Measurements from ENCODE around the gene ZNF548.
"Not testable (repeated sequence)": the region's sequence is repeated elsewhere in the genome, so short reads cannot be mapped to it uniquely, and the experiment has no call there.

The ZNF548 gene

DNA sequence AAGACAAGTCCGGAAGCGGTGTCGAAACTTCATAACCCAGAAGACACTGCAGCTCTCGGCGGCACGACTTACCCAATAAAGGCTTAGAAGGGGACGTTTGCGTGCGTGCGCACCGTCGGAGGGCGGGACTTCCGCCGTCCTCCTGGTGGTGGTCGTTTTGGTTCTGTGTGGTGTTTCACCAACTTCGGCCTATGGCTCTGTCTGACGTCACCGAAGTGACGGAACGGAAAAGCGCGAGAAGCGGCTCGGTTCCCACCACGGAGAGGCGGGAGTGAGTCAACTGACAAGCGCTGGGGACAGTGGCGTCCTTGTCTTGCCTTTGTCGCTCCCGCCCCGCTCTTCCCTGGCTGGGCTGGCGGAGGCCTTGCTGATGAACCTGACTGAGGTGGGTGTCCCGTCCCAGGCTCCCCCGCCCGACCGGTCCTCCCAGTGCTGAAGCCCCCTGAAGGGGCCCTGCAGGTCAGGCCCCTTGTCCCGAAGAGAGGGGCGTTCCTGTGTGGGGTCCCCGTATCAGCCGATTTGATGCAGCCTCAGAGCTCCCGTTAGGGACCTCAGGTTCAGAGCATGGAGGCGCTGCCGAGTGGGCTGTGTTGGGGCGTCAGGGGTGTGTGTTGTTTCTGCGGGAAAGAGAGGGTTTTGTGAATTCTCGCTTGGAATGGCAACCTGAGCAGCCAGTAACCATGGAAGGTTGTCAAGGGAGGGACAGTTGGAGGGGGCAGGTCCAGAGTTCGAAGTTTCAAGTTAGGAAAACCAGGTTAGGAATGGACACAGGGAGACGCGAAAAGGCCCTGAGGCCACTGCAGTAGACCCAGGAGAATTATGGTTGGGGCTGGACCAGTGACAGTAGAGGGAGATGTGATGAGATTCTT is at the start of gene ZNF548:
Gene ZNF548 (plus strand): TSS at position 125 of the 869 bp plus-strand sequence. CDS start 246 bp downstream, at position 371.
- DNase-seq = peak; percentile 99

DNA sequence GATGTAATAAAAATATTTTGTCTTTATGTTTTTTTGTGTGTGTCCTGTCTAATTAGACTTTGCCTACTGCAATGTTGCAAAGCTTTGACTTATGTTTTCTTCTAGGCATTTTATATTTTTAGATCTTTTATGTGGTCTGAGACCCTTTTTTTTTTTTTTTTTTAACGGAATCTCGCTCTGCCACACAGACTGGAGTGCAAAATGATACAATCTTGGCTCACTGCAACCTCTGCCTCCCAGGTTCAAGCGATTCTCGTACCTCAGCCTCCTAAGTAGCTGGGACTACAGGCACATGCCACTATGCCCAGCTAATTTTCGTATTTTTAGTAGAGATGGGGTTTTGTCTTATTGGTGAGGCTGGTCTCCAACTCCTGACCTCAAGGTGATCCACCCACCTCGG is 47.1 kb upstream of the ZNF548 start:
- DNase-seq = no peak

DNA sequence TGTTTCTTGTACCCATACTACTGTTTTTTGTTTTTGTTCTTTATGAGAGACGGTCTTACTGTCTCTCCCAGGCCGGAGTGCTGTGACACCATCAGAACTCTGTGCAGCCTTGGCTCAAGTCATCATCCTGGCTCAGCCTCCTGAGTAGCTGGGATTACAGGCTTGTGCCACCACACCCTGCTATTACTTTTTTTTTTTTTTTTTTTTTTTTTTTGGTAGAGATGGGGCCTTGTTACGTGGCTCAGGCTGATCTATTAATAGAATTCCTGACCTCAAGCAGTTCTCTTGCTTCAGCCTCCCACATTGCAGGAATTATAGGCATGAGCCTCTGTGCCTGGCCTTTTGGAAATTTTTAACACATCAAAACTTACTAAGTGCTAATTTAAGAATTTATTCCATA is 41.5 kb upstream of the ZNF548 start:
- peak; percentile 55 for DNase-seq

DNA sequence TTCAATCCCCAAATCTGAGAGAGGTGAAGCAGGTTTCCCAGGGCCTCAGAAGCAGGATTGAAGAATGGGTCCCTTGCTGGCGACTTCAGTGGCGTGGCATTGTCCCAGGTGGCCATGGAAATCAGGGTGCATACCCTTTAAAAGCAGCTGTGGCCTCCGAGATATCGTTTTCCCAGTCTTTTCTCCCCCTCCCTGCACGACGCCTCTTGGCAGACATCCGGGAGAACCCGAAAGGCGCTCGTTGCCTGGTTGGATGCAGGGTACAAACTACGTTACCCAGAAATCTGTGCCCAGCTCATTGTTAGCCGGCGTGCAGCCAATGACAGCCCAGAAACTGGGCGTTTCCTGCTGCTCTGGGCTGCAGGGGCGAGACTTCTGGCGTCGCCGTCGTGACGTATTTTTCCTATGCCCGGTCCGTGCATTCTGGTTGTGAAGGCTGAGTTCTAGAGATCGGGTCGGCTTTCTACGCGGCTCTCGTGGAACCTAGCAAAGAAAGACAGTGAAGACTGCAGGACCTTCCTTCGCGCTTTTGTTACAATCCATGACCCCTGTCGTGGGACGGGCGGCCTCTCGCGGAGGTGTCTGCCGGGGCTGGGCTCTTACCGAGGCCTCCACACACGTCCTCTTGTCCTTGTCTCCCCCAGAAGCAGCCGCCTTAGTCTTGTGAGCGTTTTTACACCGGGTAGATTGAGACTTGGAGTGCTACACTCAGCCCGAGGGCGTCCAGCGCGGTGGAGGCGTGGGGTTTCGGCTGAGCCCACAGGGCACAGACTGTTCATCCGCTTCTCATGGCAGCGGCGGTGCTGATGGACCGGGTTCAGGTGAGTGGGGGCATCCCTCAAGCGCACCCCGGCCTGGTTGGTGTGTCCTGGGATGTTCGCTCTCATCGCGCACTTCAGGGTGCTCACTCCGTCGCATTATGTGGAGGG is 38.5 kb upstream of the ZNF548 start, which contains the start of gene ZNF304:
Gene ZNF304 (plus strand): TSS at position 395 of the 929 bp plus-strand sequence. CDS start 394 bp downstream, at position 789.
- DNase-seq = peak; percentile 95

DNA sequence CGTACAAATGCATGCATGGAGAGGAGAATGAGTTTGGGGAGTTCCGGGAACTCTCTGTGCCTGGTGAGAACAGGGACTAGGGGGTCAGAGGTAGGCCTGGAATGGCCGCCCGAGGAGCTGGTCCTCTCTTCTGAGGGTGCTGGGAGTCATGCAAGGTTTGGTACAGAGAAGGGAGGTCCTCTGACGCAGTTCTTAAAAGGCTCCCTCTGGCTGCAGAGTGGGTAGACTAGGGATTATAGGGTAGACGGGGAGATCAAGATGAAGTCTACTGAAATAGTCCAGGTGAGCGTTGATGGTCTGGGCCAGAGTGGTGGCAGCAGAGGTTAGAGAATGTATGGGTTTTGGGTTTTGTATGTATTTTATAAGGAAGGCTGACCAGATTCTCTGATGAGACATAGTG is 37.8 kb upstream of the ZNF548 start:
- no peak for DNase-seq

DNA sequence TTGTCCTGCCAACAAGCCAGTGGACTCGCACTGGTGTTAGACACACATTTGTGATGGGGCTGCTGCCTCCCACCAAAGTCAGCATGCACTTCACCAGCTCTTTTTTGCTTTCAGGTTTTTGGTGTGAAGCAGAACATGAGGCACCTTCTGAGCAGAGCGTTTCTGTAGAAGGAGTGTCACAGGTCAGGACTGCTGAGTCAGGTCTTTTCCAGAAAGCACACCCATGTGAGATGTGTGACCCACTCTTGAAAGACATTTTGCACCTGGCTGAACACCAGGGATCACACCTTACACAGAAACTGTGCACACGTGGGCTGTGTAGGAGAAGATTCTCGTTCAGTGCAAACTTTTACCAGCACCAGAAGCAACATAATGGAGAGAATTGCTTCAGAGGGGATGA is 33.7 kb upstream of the ZNF548 start:
- DNase-seq = no peak

- DNase-seq = no peak
Observed at GRCh38 chr19:57357406-57357805, 32.2 kb upstream of the ZNF548 start.

DNA sequence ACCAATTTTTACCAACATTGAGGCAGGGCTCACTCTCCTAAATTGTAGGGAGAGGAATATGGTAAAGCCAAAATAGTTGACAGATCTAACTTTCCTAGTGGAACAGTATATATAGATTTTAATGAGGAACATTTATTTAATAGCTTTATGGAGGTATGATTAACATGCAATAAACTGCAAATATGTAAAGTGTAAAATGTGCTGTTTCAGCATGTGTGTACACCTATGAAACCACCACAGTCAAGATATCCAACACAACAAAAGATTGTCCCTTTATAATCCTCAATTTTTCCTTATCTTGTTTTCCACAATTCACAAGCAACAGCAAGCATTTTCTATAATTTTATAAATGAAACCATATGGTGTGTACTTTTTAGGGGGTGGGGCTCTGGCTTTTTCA is 30.4 kb upstream of the ZNF548 start:
- no peak for DNase-seq

DNA sequence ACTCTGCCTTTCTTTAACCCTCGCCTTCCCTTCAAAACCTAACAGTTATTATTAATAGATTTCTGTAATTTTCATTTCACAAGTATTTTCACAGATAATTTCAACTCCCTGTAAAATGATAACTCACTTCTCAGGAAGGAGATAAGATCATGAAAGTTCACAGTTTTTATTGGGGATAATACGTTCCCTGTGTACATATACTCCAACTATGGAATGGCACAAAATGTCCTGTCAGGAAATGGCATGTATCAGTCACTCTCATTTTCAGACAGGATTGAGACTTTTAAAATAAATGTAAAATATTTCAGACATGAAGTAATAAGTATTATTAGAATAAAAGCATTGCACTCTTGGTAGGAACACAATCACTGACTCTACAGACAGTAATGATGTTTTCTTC is 27.2 kb upstream of the ZNF548 start:
- DNase-seq = no peak

DNA sequence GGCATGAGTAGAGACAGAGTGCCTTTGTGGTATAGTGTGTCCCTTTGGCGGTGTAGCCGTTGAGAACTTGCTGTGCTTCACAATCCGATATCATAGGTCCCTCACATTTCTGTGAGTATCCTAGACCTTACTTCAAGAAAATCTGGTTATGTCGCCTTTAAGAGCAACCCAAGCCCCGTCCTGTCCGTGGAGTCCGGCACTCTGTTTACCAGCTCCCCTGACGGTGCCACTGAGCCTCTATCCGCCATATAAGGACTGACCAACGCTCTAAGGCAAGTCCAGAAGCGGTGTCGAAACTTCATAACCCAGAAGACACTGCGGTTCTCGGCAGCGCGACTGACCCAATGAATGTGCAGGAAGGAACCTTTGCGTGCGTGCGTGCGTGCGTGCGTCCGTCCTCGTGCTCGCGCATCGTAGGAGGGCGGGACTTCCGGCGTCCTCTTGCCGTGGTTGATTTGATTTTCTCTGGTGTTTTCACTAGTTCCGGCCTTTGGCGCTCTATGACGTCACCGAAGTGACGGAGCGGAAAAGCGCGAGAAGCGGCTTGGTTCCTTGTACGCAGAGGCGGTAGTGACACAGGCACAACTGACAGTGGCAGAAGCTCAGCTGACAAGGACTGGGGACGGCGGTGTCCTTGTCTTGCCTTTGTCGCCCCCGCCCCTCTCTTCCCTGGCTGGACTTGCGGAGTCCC is 26.5 kb upstream of the ZNF548 start, which contains the start of the genes TRAPPC2B and ZNF547:
Gene TRAPPC2B (plus strand): TSS at position 555 of the 691 bp plus-strand sequence. CDS start 1,283 bp downstream, outside the sequence.
Gene ZNF547 (plus strand): TSS at position 555 of the 691 bp plus-strand sequence. CDS start 5,005 bp downstream, outside the sequence.
- peak; percentile 99 for DNase-seq

DNA sequence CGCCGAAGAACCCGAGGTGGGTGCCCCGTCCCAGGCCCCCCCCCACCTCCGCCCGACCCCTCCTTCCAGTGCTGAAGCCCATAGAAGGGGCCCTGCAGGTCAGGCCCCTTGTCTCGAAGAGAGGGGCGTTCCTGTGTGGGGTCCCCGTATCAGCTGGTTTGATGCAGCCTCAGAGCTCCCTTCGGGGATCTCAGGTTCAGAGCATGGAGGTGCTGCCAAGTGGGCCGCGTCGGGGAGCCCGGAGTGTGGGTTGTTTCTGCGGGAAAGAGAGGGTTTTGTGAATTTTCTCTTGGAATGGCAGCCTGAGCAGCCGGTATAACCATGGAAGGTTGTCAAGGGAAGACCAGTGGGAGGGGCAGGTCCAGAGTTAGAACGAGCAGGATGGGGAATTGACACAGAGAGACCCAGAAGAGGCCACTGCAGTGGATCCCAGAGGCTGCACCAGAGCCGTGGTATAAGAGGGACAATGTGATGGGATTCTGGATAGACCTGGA is 25.9 kb upstream of the ZNF548 start:
- no peak for DNase-seq

DNA sequence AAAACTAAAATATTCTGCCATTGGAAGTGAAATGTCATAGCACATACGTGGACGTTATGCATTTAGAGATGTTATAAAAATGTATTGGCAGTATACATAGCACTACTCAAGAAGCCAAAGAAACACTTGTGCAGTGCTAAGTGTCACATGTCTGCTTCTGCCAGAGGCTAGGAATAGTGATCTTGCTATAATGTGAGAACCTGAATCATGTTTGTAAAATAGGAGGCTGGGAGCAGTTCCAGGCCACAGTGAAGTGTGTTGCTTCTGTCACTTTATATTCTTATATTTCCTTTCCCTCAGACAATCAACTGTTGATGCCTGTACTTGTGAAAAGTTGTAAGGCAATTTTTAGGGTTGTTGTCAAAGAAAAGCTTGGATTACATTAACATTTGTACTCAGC is 22.9 kb upstream of the ZNF548 start:
- no peak for DNase-seq

DNA sequence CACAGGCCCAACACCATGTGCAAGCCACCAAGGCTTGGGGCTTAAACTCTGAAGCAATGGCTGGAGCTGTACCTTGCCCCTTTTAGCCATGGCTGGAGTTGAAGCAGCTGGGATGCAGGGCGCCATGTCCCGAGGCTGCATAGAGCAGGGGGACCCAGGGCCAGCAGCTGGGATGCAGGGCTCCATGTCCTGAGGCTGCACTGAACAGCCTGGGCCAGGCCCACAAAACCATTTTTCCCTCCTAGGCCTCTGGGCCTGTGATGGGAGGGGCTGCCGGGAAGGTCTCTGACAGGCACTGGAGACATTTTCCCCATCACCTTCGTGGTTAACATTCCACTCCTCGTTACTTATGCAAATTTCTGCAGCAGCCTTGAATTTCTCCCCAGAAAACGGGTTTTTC is 15.5 kb upstream of the ZNF548 start:
- DNase-seq = no peak

DNA sequence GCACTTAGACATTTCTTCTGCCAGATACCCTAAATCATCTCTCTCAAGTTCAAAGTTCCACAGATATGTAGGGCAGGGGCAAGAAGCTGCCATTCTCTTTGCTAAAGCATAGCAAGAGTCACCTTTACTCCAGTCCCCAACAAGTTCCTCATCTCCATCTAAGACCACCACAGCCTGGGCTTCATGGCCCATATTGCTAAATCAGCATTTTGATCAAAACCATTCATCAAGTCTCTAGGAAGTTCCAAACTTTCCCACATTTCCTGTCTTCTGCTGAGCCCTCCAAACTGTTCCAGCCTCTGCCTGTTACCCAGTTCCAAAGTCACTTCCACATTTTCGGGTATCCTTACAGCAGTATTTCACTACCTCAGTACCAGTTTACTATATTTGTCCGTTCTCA is 15.0 kb upstream of the ZNF548 start:
- not testable (repeated sequence) for DNase-seq

- no peak for DNase-seq
Observed at GRCh38 chr19:57376151-57376550, 13.5 kb upstream of the ZNF548 start.

GRCh38 chr19:57377498-57378146 is 12.0 kb upstream of the ZNF548 start:
- DNase-seq = no peak

- no peak for DNase-seq
Observed at GRCh38 chr19:57380923-57381322, 8.7 kb upstream of the ZNF548 start.

GRCh38 chr19:57382806-57383488 is 6.7 kb upstream of the ZNF548 start:
- DNase-seq = no peak

DNA sequence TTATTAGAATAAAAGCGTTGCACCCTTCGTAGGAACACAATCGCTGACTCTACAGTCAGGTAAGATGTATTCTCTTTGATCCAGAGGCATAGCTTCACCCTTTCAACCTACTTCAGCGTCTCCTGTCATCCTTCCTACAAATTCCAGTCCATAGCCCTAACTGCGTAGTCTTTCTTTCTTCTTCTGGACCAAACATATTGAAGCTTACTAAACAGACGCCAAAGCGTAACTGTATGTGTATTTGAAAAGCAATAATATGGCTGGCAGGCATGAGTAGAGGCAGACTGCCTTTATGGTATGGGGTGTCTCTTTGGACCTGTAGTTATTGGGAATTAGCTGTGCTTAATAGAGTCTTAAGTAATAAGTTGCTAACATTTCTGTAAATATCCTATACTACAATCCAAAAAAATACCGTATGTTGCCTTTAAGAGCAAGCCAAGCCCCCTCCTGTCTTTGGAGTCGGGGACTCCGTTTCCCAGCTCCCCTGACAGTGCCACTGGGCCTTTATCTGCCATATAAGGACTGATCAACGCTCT is 392 bp upstream of the ZNF548 start:
- DNase-seq = no peak

- DNase-seq = no peak
Observed at GRCh38 chr19:57395710-57396109, 6.1 kb downstream of the ZNF548 start.

DNA sequence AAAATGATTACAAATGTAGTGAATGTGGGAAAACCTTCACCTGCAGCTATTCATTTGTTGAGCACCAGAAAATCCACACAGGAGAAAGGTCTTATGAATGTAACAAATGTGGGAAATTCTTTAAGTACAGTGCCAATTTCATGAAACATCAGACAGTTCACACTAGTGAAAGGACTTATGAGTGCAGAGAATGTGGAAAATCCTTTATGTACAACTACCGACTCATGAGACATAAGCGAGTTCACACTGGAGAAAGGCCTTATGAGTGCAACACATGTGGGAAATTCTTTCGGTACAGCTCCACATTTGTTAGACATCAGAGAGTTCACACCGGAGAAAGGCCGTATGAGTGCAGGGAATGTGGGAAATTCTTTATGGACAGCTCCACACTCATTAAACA is 9.2 kb downstream of the ZNF548 start:
- DNase-seq = no peak
